Subcutaneous adipose tissue (tissue), 4 donors: ENCODE results near the gene HOXB5. TPM values are rescaled to one million over a fixed set of nuclear protein-coding genes. Genes with fewer than 3 reads are reported as not detected.

Experiments
- CTCF ChIP-seq: fragments of 450-650 bp; IDR thresholded peaks from one replicate; pipeline ENCODE4 v1.5.1; 2016; ENCODE audit warnings: low read depth, mild to moderate bottlenecking, control low read depth, antibody characterized with exemption, moderate library complexity
- total RNA-seq, 4 donors: library from RNA; depleted of rRNA; stranded (reverse); fragments of >200 nt; gene quantifications; one replicate each; pipeline ENCODE4 v1.1.0, GENCODE V29; 2016

The HOXB5 gene
- total RNA-seq, 4 donors from 2014 or later: 0.22 to 0.51 (median 0.35) TPM

- TF ChIP-seq CTCF: no peak
Observed at GRCh38 chr17:48627118-48627597, 33.6 kb upstream of the HOXB5 start.

DNA sequence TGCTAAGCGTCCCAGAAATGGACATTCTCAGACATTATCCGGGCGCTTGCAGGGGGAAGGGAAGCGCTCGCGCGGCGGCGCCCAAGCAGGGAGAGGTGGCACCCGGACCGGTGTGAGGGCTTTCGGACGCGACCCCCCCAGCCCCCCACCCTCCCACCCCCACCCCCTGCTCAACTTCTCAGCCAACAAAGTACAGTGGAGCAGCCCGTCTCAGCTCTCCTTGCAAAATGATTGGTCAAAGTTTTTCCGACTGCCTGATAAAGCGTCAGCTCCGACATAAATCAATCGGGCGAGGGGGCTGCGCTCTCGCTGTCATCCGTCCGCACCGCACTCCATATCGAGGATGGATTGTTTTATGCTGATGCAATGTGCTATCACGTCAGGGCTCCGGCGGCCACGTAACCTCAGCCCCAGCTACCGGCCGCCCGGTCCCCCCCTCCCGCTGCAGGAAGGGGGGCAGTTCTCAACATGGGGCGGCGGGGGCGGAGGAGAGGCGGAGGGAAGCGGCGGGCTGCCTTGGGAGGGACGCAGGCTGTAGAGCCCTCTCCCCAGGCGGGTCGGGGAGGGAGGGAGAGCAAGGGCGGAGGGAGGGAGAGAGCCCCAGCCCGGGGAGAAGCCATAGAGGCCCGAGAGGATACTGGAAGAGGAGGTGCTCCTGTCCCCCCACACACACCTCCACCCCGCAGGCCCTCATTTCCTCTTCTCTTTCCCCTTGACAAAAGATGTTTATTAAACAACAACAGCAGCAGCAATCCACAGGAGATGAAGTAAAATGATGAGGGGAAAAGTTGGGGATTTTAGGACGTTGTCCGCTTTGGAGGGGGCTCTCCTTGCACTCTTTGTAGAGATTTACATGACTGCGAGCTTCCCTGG lies 32.9 kb upstream of the HOXB5 start, which contains the start of gene HOXB9:
TSS of gene HOXB9 (minus strand) at position 114 of the 873 bp plus-strand sequence. CDS start at position 25, 89 bp downstream.
- no peak for TF ChIP-seq CTCF

DNA sequence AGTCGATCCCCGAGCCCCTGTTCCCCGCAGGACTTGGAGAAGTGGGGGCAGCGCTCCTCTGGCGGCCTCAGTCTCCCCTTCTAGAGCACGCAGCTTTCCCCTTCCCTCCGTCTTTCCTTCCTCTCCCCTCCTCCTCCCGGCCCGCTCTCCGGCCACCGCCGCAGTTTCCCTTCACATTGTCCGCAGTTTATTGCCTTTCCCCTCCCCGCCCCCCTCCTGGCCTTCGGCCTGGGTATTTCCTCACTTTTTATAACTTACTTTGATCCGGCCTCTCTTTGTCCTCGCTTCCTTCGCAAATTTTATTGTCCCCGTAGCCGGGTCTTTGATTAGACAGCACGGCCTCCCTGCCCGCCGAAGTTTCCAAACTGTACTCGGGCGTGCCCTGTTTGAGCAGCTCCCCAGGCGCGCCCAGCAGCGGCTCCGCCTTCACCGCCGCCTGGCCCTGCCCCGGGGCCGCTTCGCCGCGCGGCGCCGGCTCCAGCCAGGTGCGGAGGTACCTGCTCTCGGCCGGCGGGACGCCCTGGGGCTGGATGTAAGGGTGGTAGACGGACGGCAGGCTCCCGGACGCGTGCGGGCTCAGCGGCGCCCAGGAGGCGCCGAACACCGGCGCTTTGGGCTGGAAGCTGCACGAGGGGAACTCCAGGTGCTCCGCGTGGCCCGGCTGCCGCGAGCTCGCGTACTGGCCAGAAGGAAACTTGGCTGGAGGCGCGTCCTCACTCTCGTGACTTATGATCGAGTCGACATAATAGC lies 32.1 kb upstream of the HOXB5 start:
- no peak for TF ChIP-seq CTCF

DNA sequence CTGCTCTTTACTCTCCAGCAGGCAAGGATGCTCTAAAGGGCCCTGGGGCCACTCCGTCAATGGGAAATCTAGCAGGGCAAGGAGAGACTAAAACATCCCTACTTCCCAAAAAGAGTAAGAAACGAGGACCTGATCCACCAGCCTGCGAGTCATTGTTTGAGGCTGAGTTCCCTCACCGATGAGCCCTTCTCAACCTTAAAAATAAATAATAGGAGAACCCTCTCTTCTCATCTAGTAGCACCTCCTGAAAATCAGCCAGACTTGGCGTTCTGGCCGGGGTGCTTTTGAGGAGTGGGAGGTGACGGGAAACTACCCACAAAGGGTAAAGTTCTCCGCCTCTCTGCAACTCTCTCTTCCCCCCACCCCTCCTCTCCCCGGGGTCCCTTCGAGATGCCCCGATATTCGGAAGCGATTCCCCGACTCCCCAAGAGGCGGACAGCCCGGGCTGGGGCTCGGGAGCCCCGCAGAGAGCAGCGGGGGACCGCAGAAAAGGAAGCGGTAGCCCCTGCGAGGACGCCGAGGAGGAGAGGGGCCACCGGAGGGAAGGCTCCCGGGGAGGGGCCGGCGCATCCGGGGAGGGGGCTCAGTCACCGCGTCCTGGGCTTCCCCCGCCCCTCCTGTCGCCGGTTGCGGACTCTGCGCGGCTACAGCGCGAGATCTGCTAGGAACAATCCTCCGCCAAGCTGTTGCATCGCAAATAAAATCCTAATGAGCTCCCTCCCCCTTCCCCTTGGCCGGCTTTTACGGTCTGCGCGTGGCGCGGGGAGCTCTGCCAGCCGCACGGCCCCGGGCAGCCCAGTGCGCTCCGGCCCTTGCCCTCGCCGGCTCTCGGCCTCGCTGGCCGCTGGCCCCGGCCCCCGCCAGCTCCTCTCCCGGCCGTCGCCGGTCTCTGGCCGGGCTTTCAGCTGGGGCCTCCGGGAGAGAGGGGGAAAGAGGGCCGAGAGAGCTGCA lies 31.2 kb upstream of the HOXB5 start:
- TF ChIP-seq CTCF: no peak

DNA sequence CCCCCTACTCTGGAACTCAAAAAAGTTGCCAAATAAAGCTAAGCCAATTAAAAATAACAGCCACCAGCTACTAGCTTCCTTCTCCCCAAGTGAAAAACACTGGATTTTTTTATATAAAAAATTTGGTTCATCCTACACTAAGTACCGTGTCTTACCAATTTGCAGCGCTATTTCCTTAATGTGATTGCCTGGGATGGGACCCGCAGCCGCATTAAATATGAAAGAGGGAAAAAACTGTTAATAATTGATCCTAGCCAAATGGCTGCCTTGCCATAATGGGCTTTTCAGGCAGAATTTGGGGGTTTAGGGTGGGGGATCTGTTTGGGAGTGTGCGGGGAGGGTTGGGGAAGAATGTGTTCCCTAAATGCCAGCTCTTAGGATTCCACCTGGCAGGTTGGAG lies 30.5 kb upstream of the HOXB5 start:
- TF ChIP-seq CTCF: no peak

DNA sequence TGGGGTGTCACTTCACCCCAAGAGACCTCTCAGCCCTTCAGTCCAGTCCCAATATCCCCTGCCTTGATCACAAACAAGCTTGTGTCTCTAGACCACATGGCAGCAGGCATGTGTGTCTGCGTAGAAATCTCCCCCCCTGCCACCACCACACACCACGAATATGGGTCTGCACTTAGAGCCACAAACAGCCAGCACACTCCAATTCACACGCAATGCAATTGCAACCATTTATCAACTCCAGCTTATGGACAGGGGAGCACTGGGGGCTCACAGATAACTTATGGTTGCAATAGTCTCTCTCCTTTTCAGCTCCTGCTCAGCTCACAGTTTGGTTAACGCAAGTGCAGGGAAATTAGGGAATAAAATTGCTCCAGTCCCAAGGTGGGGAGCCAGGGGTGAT lies 30.0 kb upstream of the HOXB5 start:
- TF ChIP-seq CTCF: no peak
